NOMO-1 (cell line): ENCODE results near the gene C2CD5.
"Not testable (repeated sequence)": the region's sequence is repeated elsewhere in the genome, so short reads cannot be mapped to it uniquely, and the experiment has no call there.

Experiments used
- DNase-seq, 2 experiments: peaks; one replicate each; lab custom pipeline; 2025; ENCODE audit not compliant: unreplicated experiment in 2 of 2; lab: John Stamatoyannopoulos, UW

The C2CD5 gene

GRCh38 chr12:22544038-22544979 is at the start of gene C2CD5:
C2CD5 (minus strand) TSS chr12:22544542; CDS start chr12:22544150, 392 bp downstream.
- peak; percentile 93 to 96 for DNase-seq

- DNase-seq: no peak
These were observed 49.5 kb upstream of the C2CD5 start for GRCh38 chr12:22593864-22594263.

- no peak for DNase-seq
These were observed 44.5 kb upstream of the C2CD5 start for GRCh38 chr12:22588817-22589216.

GRCh38 chr12:22578328-22578727 is 34.0 kb upstream of the C2CD5 start:
- no peak for DNase-seq

- DNase-seq: no peak
These were observed 33.3 kb upstream of the C2CD5 start for GRCh38 chr12:22577667-22578066.

- DNase-seq: no peak
These were observed 32.1 kb upstream of the C2CD5 start for GRCh38 chr12:22576473-22576872.

GRCh38 chr12:22576065-22576464 is 31.7 kb upstream of the C2CD5 start:
- DNase-seq: no peak

- DNase-seq: no peak
These were observed 30.6 kb upstream of the C2CD5 start for GRCh38 chr12:22574921-22575320.

- DNase-seq: no peak
These were observed 28.8 kb upstream of the C2CD5 start for GRCh38 chr12:22573181-22573580.

GRCh38 chr12:22569253-22569652 is 24.9 kb upstream of the C2CD5 start:
- no peak for DNase-seq

- DNase-seq: no peak
These were observed 18.0 kb upstream of the C2CD5 start for GRCh38 chr12:22562036-22563028.

- not testable (repeated sequence) for DNase-seq
These were observed 10.4 kb upstream of the C2CD5 start for GRCh38 chr12:22554750-22555149.

- no peak for DNase-seq
These were observed 7.3 kb upstream of the C2CD5 start for GRCh38 chr12:22551624-22552023.

- no peak for DNase-seq
These were observed 913 bp upstream of the C2CD5 start for GRCh38 chr12:22545255-22545654.

GRCh38 chr12:22543246-22544037 is 900 bp downstream of the C2CD5 start:
- DNase-seq: peak; percentile 12 to 32

- peak; percentile 32 to 61 for DNase-seq
These were observed 2.7 kb downstream of the C2CD5 start for GRCh38 chr12:22541496-22542155.

GRCh38 chr12:22539055-22539454 is 5.3 kb downstream of the C2CD5 start:
- peak; percentile 84 to 98 for DNase-seq

- DNase-seq: no peak
These were observed 6.0 kb downstream of the C2CD5 start for GRCh38 chr12:22538311-22538710.

- no peak for DNase-seq
These were observed 7.3 kb downstream of the C2CD5 start for GRCh38 chr12:22536971-22537544.
